ENCODE data around the gene THYN1. TPM values are rescaled to one million over a fixed set of nuclear protein-coding genes. Genes with fewer than 3 reads are reported as not detected.

The THYN1 gene
- total RNA-seq (2014; rRNA removed) (56.2 and 56.6 TPM in 2 replicates), Bru-seq, nascent RNA (percentile 65 among the genes with signal in this experiment), BruChase-seq, experiment 1, labeled RNA remaining after a 6-hour chase (percentile 79 among the genes with signal in this experiment), BruChase-seq, experiment 2, labeled RNA remaining after a 2-hour chase (percentile 76 among the genes with signal in this experiment)
- long read RNA-seq, transcript THYN1-203 (8 exons, 943 nt), result minor isoform, 27 of 101 reads
- long read RNA-seq, transcript THYN1-201 (7 exons, 1,299 nt), result major isoform, 29 of 101 reads
- long read RNA-seq, transcript THYN1-204 (8 exons, 893 nt), result minor isoform, 13 of 101 reads
- long read RNA-seq, partial matches to known transcripts, result 13 of 101 reads
- long read RNA-seq, other reads (novel, unspliced or antisense), result 12 of 101 reads

DNA sequence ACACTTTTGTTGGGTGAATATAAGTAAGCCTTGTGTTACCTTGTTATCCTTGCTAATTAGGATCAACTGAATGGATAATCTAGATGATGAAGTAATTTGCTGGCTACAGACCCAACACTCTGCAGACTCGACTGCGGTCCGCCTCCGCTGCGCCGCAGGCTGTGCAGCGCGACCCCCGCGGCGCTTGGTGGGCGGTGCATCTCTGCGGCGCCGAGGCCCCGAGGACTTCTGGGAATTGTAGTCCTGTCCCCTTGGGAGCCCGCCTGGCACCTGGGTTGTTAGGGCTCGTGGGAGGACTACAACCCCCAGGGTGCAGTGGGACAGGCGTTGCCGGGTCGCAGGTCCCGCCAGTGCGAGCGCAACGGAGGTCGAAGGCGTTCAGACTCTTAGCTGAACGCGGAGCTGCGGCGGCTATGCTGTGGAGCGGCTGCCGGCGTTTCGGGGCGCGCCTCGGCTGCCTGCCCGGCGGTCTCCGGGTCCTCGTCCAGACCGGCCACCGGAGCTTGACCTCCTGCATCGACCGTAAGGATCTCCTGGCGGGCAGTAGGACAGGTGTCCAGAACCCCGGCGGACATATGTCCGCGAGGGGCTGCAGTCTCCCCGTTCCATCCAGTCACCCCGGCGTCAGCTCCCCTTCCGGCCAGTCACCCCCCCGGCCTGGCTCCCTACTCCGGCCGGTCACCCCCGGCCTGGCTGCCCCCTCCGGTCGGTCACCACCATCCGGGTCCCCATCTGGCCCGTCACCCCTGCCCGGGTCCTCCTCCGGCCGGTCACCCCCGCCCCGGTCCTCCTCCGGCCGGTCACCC is at the start of gene THYN1, which contains the start of gene ACAD8:
TSS of gene THYN1 (minus strand) at position 165 of the 806 bp plus-strand sequence. CDS start 470 bp downstream, outside the sequence.
TSS of gene ACAD8 (plus strand) at position 381 of the 806 bp plus-strand sequence. CDS start at position 414, 33 bp downstream.
- POLR2A ChIA-PET (ENCODE audit: unreplicated experiment), result no interaction called here
- no peaks in the 10 kb centered on the region for H3K27me3 ChIP-seq (ENCODE audit: low read length)
- DNase-seq, result peak; percentile 98
- peak within 1 kb of the TSS; percentile 56 for H3K9ac ChIP-seq (ENCODE audit: low read length)
- H3K9me3 ChIP-seq (ENCODE audit: low read length), result no peaks in the 10 kb centered on the region
- CTCF ChIA-PET, result no interaction called here
- peaks cover 24% of the 10 kb centered on the region for H3K79me2 ChIP-seq (ENCODE audit: low read length)
- no peak within 1 kb of the TSS for H3K27ac ChIP-seq (ENCODE audit: low read length)
- peak within 1 kb of the TSS; percentile 82 for H3K4me3 ChIP-seq (ENCODE audit: low read length)
- H2AFZ ChIP-seq (ENCODE audit: low read length), result peak within 1 kb of the TSS; percentile 96
- H4K20me1 ChIP-seq (ENCODE audit: low read length), result no peaks in the 10 kb centered on the region
- peaks cover 17% of the 10 kb centered on the region; the same call in 1 of the 2 replicates for H3K4me1 ChIP-seq (ENCODE audit: insufficient read depth, low read length)
- intact Hi-C loops (cut with micrococcal nuclease), result loop anchor here (1.0 kb wide), 2 partner anchors 13 to 29 kb away; partner anchors contain the start of gene VPS26B
- H3K4me2 ChIP-seq (ENCODE audit: low read length), result peak within 1 kb of the TSS; percentile 77
- ATAC-seq, result peak; percentile 99
- no TSS peak for BruUV-seq (replicated peaks)
- no peaks in the 10 kb centered on the region for H3K9me2 ChIP-seq (replicated peaks; ENCODE audit: low read length)
- peaks cover 8% of the 10 kb centered on the region; the same call in 1 of the 2 replicates for H3K36me3 ChIP-seq (ENCODE audit: low read depth, low read length)
- TF ChIP-seq CTCF (conservative IDR thresholded peaks at IDR 0.05; ENCODE audit: low read depth, low read length) (no peak), EZH2phosphoT487 (IDR thresholded peaks at IDR 0.05; ENCODE audit: borderline replicate concordance, low read length) (no peak)
- H3F3A ChIP-seq (ENCODE audit: low read length, unreplicated experiment), result no peaks in the 10 kb centered on the region

DNA sequence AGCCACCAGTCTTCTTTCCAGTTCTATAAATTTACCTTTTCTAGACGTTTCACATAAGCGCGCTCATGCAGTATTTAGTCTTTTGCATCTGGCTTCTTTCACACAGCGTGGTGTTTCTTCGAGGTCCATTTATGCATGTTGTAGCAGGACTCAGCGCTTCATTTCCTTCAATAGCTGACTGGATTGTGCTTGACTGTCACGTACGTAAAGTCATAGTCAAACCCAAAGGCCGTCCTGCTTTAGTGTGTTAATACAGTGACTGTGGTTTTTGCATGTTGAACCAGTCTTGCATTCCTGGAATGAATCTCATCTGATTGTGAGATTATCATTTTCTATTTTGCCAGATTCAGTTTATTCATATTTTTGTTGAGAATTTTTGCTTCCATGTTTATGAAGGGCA is 41.5 kb upstream of the THYN1 start:
- H3K27me3 ChIP-seq (ENCODE audit: low read length), result peaks cover 57% of the 10 kb centered on the region
- DNase-seq, result no peak
- H3K4me1 ChIP-seq (ENCODE audit: insufficient read depth, low read length), result no peaks in the 10 kb centered on the region
- BruUV-seq (replicated peaks), result no TSS peak
- TF ChIP-seq CTCF (conservative IDR thresholded peaks at IDR 0.05; ENCODE audit: low read depth, low read length), result no peak
- TF ChIP-seq EZH2phosphoT487 (IDR thresholded peaks at IDR 0.05; ENCODE audit: borderline replicate concordance, low read length), result no peak
- no peak for TF ChIP-seq EZH2 (IDR thresholded peaks at IDR 0.05; ENCODE audit: low read length, unreplicated experiment)
- ChIA-PET CTCF (no interaction called here), POLR2A (ENCODE audit: unreplicated experiment) (no interaction called here)
- no peaks in the 10 kb centered on the region for H3K36me3 ChIP-seq (ENCODE audit: low read depth, low read length)
- intact Hi-C loops (cut with micrococcal nuclease), result no loop called here
- H3F3A ChIP-seq (ENCODE audit: low read length, unreplicated experiment), result no peaks in the 10 kb centered on the region
- no peaks in the 10 kb centered on the region for H3K9me2 ChIP-seq (replicated peaks; ENCODE audit: low read length)
- H3K79me2 ChIP-seq (ENCODE audit: low read length), result no peaks in the 10 kb centered on the region
- H3K4me3 ChIP-seq (ENCODE audit: low read length), result no peak overlapping the region
- no peak overlapping the region for H3K9ac ChIP-seq (ENCODE audit: low read length)
- H4K20me1 ChIP-seq (ENCODE audit: low read length), result no peaks in the 10 kb centered on the region
- no peaks in the 10 kb centered on the region for H3K9me3 ChIP-seq (ENCODE audit: low read length)
- H3K27ac ChIP-seq (ENCODE audit: low read length), result no peak overlapping the region
- no peak overlapping the region for H3K4me2 ChIP-seq (ENCODE audit: low read length)
- no peak for ATAC-seq
- H2AFZ ChIP-seq (ENCODE audit: low read length), result no peak overlapping the region

Data from PC-3 (cell line).